ENCODE results near the gene GLRA3. TPM values are rescaled to one million over a fixed set of nuclear protein-coding genes. Genes with fewer than 3 reads are reported as not detected.
A peak's percentile ranks its signal among the peaks of the same experiment; 100 is the strongest.
"Not testable (repeated sequence)": the region's sequence is repeated elsewhere in the genome, so short reads cannot be mapped to it uniquely, and the experiment has no call there.

GLRA3 gene
- total RNA-seq, 1 donor from 2014 or later, result not detected

DNA sequence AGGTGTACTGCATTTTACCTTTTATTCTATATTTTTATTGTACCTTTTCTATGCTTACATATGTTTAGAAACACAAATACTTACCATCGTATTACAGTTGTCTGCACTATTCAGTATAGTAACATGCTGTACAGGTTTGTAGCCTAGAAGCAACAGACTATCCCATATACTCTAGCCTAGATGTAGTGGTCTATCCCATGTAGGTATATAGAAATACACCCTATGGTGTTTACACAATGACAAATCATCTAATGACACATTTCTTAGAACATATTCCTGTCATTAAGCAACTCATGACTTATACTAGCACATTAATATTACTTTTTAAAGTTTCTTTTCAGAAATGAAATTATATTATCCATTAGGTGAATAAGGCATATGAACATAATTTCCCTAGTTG, 195.6 kb downstream of the GLRA3 start:
- H3K4me3 ChIP-seq (ENCODE audit: low read depth, low read length), result no peak overlapping the region
- DNase-seq (ENCODE audit: low read depth), result no peak
- TF ChIP-seq, protein P1, sequence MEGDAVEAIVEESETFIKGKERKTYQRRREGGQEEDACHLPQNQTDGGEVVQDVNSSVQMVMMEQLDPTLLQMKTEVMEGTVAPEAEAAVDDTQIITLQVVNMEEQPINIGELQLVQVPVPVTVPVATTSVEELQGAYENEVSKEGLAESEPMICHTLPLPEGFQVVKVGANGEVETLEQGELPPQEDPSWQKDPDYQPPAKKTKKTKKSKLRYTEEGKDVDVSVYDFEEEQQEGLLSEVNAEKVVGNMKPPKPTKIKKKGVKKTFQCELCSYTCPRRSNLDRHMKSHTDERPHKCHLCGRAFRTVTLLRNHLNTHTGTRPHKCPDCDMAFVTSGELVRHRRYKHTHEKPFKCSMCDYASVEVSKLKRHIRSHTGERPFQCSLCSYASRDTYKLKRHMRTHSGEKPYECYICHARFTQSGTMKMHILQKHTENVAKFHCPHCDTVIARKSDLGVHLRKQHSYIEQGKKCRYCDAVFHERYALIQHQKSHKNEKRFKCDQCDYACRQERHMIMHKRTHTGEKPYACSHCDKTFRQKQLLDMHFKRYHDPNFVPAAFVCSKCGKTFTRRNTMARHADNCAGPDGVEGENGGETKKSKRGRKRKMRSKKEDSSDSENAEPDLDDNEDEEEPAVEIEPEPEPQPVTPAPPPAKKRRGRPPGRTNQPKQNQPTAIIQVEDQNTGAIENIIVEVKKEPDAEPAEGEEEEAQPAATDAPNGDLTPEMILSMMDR (conservative IDR thresholded peaks at IDR 0.05; ENCODE audit: low read depth, low read length), result no peak

DNA sequence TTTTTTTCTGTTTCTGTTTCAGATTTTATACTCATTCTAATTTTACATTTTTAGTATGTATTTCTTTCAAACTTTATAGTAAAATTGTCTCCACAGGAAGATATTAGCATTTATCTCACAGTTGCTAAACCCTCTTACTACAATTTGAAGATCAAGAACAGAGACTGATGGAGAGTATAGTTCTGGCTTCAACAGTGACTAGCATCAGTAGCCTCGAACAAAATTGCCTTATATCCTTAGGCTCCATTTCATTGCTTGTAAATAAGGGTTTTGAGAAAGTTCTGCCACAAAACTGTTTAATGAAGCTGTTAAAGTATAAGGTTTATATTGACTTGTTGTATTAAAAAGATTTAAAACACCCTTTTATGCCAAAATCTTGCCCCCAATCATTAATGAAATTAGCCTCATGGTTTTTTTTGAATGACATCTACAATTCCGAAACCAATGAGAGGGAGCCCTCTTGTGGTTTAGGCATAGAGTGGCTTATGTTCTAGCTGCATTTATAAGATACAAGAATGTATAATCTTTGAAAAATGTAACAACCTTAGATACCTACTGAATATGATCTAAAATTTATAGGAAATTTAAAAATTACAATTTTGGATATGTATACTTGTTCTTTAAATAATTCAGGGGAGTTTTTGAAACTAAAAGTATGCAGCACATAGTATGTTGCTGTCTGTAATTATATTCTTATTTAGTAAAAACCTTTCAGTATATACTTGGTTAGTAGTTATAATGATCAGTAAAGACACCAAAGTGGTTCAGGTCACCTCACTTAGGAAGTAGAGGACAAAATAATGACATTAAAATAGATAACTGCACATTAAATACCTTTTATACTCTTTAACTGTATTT, 196.9 kb downstream of the GLRA3 start:
- DNase-seq (ENCODE audit: low read depth), result no peak
- TF ChIP-seq, protein P1 (conservative IDR thresholded peaks at IDR 0.05; ENCODE audit: low read depth, low read length), result peak; percentile 91
- no peak overlapping the region for H3K4me3 ChIP-seq (ENCODE audit: low read depth, low read length)

DNA sequence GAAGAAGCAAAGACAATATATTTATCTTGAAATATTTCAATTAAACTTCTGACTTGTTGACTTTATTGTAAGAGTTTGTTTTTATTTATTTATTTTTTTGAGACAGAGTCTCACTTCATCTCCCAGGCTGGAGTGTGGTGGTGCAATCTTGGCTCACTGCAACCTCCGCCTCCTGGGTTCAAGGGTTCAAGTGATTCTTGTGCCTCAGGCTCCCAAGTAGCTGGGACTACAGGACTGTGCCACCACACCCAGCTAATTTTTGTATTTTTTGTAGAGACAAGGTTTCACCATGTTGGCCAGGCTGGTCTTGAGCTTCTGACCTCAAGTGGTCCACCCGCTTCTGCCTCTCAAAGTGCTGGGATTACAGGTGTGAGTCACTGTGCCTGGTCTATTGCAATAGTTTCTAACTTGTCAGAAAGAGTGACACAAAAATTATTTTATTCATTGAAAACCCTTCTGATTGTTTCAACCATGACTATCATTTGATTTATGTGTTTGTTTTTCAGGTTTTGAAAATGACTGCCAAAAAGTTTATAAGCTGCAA, 199.1 kb downstream of the GLRA3 start:
- not testable (repeated sequence) for DNase-seq (ENCODE audit: low read depth); H3K4me3 ChIP-seq (ENCODE audit: low read depth, low read length)

DNA sequence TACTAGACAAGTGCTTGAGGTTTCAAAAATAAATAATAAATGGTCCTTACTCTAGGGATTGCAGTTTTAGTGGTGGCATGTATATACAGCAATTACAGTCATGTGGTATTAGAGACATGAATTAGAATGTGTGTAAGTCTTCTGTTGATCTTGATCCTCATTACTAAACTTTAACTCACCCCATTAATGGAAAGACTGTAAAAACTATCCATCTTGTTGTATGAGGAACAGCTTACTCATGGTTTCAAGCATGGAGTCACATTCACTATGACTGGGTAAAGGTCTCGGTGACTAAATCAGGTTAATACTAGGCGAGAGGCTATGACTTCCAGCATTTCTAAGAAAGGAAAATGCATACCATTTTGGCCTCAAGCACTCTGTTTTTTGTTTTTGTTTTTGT, 199.8 kb downstream of the GLRA3 start:
- no peak overlapping the region for H3K4me3 ChIP-seq (ENCODE audit: low read depth, low read length)
- DNase-seq (ENCODE audit: low read depth), result peak; percentile 44
- TF ChIP-seq, protein P1 (conservative IDR thresholded peaks at IDR 0.05; ENCODE audit: low read depth, low read length), result no peak

DNA sequence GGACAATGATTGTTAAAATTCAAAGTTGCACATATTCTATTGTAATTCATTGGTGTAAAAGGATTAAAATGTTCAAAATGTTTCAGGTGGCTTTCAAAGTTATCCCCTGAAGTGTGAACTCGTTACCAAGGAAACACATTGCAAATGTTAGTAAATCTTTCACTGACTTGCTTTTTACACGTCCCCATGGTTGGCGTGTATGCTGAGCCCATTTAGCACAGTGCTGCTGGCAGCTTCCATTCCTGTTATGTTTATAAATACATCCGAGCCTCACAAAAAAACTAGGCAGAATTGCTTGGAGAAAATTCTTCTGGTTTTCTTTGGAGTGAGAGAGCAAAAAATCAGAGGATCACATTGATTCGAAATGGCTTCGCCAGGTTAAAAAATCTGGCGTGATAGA, 200.9 kb downstream of the GLRA3 start:
- DNase-seq (ENCODE audit: low read depth), result no peak
- TF ChIP-seq, protein P1 (conservative IDR thresholded peaks at IDR 0.05; ENCODE audit: low read depth, low read length), result no peak
- H3K4me3 ChIP-seq (ENCODE audit: low read depth, low read length), result no peak overlapping the region

DNA sequence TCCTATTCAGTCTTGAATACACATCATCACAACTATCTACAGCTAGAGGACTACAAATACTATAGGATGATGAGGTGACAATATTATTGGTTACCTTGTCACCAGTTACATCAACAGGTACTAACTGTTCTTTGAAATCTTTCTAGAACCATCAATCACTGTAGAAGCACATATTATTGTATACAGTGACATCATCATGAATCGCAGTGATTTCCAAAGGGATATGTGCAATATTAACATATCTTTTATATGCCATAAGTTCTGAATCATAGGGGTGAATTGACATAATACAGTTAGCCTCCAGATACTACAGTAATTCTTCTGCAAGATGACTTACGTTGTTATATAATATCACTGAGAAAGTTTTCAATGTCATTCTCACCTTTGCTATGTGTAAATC, 201.6 kb downstream of the GLRA3 start:
- TF ChIP-seq, protein P1 (conservative IDR thresholded peaks at IDR 0.05; ENCODE audit: low read depth, low read length), result no peak
- no peak for DNase-seq (ENCODE audit: low read depth)
- no peak overlapping the region for H3K4me3 ChIP-seq (ENCODE audit: low read depth, low read length)

DNA sequence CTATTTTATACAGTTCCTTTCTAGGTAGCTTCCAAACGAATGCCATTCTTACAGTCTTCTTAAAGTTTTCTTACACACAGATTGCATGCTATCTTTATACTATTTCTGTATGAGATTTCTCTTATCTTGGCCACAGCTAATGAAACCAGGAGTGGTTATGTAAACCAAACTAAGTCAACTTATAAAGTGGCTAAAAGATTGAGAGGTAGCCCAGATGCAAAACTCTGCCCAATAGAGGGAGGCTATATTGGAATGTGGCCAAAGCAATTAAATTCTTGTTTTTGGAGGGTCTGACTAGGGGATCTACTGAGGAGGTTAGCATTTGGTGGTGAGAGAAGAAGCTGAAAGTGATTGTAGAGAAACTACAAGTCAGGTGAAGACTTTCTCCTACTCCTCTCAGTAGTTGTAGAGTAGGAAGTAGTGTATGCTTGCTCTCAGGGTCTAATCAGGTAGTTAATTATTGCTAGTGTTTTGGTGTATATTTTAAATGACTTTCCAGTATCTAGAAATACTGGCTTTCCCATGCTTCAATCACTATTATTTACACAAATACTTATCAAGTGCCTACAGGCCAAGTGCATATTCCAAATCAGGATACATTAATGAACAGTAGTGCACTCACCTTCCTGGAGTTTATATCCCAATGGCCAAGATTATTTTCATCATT, 202.6 kb downstream of the GLRA3 start:
- DNase-seq (ENCODE audit: low read depth), result no peak
- TF ChIP-seq, protein P1 (conservative IDR thresholded peaks at IDR 0.05; ENCODE audit: low read depth, low read length), result no peak

More for the DNA sequence above, 202.6 kb downstream of the GLRA3 start:
- H3K4me3 ChIP-seq (ENCODE audit: low read depth, low read length), result no peak overlapping the region

All from epithelial cell of proximal tubule (primary cell).